Left forelimb (tissue), 1 donor: ENCODE data around the gene ARHGEF7.

ENCODE experiments used
- DNase-seq: peaks from one replicate; pipeline ENCODE4 v3.0.0-alpha.2; 2018; ENCODE audit warnings: low spot score

ARHGEF7 gene

DNA sequence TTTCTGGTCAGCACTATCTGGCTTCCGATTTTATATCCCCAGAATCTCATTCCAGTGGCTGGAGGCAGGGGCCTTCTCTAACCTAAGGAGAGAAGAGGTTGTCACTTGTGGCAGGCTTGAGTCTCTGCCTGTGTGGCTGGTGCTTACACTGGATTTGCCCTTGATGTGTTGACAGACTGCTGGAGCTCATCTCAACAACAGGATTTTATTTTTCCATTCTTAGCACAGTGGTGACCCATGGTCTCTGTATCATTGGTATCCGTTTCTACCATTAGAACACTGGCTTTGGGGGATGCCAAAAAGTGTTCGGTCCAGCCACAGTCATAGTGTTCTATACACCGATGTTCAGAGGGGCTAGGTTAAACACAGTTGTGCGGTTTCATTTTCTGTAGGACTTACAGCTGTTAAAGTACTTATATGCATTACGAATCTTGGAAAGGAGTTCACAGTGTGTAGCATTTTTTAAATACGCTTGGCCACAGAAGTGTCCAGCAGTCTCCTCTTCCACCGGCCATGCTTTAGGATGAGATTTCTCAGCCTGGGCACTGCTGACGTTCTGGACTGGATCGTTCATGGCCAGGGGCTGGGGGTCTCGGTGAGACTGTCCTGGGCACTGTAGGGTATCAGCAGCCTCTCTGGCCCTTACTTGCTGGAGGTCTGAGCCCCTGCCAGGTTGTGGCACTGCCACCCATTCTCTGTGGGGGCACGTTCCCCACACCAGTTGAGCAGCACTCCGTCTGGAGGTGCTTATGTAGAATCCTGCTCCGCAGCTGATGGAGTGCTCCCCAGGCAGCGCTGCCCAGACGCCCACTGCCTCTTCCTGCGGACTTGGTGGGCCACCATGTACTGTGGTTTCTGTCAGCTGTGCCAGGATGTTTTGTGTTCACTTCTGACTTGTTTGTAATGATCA is 163.9 kb downstream of the ARHGEF7 start:
- no peak for DNase-seq

DNA sequence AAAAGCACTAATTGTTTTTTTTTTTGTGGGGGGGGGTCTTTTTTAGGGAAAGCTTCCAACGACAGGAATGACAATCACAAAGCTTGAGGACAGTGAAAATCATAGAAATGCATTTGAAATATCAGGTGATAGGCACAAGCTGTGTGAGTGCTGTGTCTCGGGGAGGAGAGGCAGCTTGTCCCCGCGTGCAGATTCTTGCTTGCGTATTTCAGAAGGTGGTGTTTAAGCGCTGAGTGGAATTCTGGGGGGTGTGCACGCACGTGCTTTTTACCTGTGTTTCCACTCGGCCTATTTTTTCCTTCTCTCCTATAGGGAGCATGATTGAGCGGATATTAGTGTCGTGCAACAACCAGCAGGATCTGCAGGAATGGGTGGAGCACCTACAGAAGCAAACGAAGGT is 165.1 kb downstream of the ARHGEF7 start:
- no peak for DNase-seq

GRCh38 chr13:111280681-111281585 is 165.8 kb downstream of the ARHGEF7 start:
- no peak for DNase-seq

- DNase-seq: no peak
Measured at GRCh38 chr13:111281751-111282311, 166.7 kb downstream of the ARHGEF7 start.

GRCh38 chr13:111282425-111282824 is 167.3 kb downstream of the ARHGEF7 start:
- no peak for DNase-seq

GRCh38 chr13:111282997-111283396 is 167.9 kb downstream of the ARHGEF7 start:
- DNase-seq: no peak

GRCh38 chr13:111283457-111283856 is 168.3 kb downstream of the ARHGEF7 start:
- DNase-seq: no peak

- no peak for DNase-seq
Measured at GRCh38 chr13:111283991-111284390, 168.9 kb downstream of the ARHGEF7 start.

GRCh38 chr13:111284565-111284964 is 169.5 kb downstream of the ARHGEF7 start:
- DNase-seq: no peak

DNA sequence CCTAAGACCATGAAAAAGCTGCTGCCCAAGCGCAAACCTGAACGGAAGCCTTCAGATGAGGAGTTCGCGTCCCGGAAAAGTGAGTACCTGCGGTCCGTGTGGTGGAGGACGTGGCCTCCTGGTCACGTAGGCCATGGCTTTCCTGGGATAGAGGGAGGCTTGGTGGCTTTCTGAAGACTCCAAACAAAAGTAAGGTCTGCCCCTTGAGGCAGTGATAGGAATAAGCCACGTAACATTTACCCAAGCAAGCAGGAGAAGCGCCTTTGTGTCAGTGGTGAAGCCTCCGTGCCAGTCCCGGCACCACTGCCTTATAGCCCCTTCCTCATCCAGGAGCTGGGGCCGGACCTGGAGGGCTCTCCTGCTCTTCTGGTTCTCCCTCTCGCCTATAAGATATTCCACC is 171.1 kb downstream of the ARHGEF7 start:
- DNase-seq: no peak

DNA sequence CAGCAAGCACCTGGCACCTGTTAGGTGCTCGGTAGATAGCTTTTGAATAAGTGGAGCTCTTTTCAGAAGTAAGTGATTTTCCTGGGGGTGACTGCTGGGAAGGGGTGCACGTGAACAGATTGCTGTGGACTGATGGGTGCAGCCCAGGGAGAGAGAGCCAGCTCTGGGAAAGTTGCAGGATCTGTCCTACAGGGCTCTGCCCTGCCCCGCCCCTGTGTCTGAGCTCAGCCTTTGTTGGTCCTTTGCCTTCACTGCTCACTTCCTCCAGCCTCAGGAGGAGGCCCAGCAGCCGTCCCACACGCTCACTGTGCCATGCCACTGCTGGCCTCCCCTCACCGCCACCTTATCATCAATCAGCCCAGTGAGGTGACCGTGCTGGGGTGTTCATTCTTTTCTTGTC is 171.6 kb downstream of the ARHGEF7 start:
- DNase-seq: no peak

- DNase-seq: no peak
Measured at GRCh38 chr13:111287201-111287600, 172.1 kb downstream of the ARHGEF7 start.

DNA sequence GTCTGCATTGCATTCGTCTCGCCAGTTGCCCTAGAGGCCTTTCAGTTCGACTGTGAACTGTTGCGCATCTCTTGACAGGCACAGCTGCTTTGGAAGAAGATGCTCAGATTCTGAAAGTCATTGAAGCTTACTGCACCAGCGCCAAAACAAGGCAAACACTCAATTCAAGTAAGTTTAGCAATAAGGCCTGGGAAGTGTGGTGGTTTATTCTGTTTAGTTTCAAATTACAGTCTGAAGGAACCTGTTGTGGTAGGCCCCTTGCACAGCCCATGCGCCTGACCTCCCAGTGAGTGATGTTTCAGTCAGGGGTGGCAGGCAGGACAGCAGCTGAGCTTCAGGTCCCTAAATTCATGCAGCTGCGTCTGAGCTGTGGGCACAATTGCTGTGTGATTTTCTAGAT is 173.2 kb downstream of the ARHGEF7 start:
- no peak for DNase-seq

DNA sequence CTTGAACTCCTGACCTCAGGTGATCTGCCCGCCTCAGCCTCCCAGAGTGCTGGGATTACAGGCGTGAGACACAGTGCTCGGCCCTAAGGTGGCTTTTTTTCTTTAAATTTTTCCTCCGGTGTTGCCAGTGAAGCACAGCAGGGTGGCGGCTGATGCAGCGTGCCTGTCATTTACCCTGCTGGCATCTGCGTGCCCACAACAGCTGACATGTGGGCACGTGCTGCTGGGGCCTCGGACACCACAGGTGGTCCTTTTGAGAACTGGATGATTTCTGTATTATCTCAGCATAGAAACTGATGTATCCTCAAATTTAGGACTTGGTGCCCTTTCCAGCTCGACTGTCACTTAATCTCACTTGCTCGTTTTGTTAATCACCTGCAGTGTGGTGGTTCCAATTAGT is 174.1 kb downstream of the ARHGEF7 start:
- no peak for DNase-seq

DNA sequence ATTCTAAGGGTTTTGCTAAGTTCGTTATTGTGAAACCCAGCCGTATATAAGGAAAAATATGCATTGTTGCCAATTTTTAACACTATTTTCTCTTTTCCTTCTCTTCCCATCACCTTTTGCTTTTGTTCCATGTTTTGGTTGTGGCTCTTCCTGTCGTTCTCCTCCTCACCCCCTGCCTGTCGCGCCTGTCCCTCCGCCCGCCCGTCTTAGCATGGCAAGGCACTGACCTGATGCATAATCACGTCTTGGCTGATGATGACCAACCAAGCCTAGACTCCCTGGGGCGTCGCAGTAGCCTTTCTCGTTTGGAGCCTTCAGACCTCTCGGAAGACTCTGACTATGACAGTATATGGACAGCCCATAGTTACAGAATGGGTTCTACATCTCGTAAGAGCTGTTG is 176.8 kb downstream of the ARHGEF7 start:
- DNase-seq: no peak

GRCh38 chr13:111292710-111293485 is 177.8 kb downstream of the ARHGEF7 start:
- DNase-seq: no peak

GRCh38 chr13:111295886-111296285 is 180.8 kb downstream of the ARHGEF7 start:
- DNase-seq: no peak

GRCh38 chr13:111296417-111296816 is 181.3 kb downstream of the ARHGEF7 start:
- no peak for DNase-seq

- no peak for DNase-seq
Measured at GRCh38 chr13:111298214-111298975, 183.3 kb downstream of the ARHGEF7 start.

DNA sequence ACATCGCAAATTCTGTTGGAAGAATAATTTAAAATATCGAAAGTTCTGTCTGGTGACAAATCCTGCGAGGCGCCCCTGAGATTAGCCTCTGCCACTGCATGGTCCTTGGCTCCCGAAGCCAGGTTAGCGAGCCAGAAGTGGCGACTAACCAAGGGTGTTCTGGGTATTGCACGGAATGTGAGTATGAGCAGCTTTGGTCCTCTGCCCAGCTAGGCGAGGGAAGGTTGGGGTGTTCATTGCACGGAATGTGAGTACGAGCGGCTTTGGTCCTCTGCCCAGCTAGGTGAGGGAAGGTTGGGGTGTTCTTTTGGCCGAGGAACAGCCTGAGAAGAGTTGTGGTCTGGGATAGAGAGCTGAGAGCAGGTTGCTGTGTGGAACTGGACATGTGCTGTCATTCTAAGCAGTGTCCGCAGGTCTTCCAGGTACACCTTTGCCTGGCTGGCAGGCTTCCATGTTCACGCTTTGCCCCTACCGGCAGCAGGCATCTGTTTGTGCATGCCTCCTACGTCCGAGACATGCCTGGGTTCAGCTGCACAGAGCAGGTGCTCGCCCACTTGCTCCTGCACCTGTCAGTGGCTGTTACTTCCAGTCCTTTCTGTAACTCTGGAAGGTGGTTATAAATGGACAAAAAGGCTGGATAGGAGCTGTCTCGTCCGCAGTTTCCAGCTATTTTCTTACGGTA is 187.1 kb downstream of the ARHGEF7 start:
- DNase-seq: peak; percentile 57
